OCI-LY7 (cell line): ENCODE measurements around the gene PGP. TPM values are rescaled to one million over a fixed set of nuclear protein-coding genes. Genes with fewer than 3 reads are reported as not detected.

ENCODE experiments used
- BruUV-seq: library from RNA; stranded (reverse); fragments of 400-500 nt; replicated peaks from 2 replicates; lab custom pipeline; 2021; lab: Mats Ljungman, UMichigan
- CTCF ChIA-PET: fragments of 300-600 bp; sonication (Branson Sonifier 250); formaldehyde crosslinking; loops from one replicate; lab custom pipeline; 2022; ENCODE audit warnings: antibody characterized with exemption; ENCODE audit not compliant: unreplicated experiment; lab: Charles Lee
- POLR2A ChIA-PET: fragments of 300-600 bp; sonication (Branson Sonifier 250); formaldehyde crosslinking; loops from one replicate; lab custom pipeline; 2022; ENCODE audit warnings: antibody characterized with exemption; lab: Charles Lee
- DNase-seq: peaks from one replicate; pipeline ENCODE4 v3.0.0-alpha.2; 2015; ENCODE audit warnings: low spot score
- H2AFZ ChIP-seq: fragments of 200-600 bp; sonication (generic), shearing (Covaris generic); 2 replicates; pipeline ENCODE4 v1.6.1; 2014; ENCODE audit warnings: mild to moderate bottlenecking, antibody characterized with exemption, low read length, moderate library complexity
- H3K27ac ChIP-seq: fragments of 200-600 bp; sonication (generic); 2 replicates; pipeline ENCODE4 v1.5.1; 2014; ENCODE audit warnings: mixed run types, low read depth, mild to moderate bottlenecking, moderate library complexity, low read length, inconsistent platforms; ENCODE audit not compliant: poor library complexity, severe bottlenecking
- H3K36me3 ChIP-seq: fragments of 200-600 bp; sonication (generic); 2 replicates; pipeline ENCODE4 v1.6.1; 2014; ENCODE audit warnings: mild to moderate bottlenecking, antibody characterized with exemption, low read length, moderate library complexity, mixed read lengths; ENCODE audit not compliant: insufficient read depth
- H3K4me1 ChIP-seq: fragments of 200-600 bp; sonication (generic); 2 replicates; pipeline ENCODE4 v1.5.1; 2014; ENCODE audit warnings: mild to moderate bottlenecking, low read length; ENCODE audit not compliant: insufficient read depth, poor library complexity, severe bottlenecking
- H3K4me2 ChIP-seq: fragments of 200-600 bp; sonication (generic); 2 replicates; pipeline ENCODE4 v1.6.1; 2014; ENCODE audit warnings: mild to moderate bottlenecking, low read length
- H3K4me3 ChIP-seq: fragments of 200-600 bp; sonication (generic); 2 replicates; pipeline ENCODE4 v1.5.1; 2014; ENCODE audit warnings: mild to moderate bottlenecking, low read depth, low read length; ENCODE audit not compliant: poor library complexity, severe bottlenecking
- H3K79me2 ChIP-seq: fragments of 200-600 bp; sonication (generic); 2 replicates; pipeline ENCODE4 v1.6.1; 2016; ENCODE audit warnings: low read depth, mild to moderate bottlenecking, low read length, moderate library complexity, mixed read lengths; ENCODE audit not compliant: insufficient read depth
- H3K9me2 ChIP-seq: fragments of 200-600 bp; sonication (generic); 2 replicates; pipeline ENCODE4 v1.6.1; 2016; ENCODE audit warnings: mild to moderate bottlenecking, low read length, mixed read lengths; ENCODE audit not compliant: insufficient read depth
- H3K9me3 ChIP-seq: fragments of 200-600 bp; sonication (generic); 2 replicates; pipeline ENCODE4 v1.6.1; 2014; ENCODE audit warnings: mild to moderate bottlenecking, mixed run types, low read length, mixed read lengths
- H4K20me1 ChIP-seq: fragments of 200-600 bp; sonication (generic); 2 replicates; pipeline ENCODE4 v1.6.1; 2014; ENCODE audit warnings: mild to moderate bottlenecking, antibody characterized with exemption, low read length, moderate library complexity, mixed read lengths; ENCODE audit not compliant: insufficient read depth
- EZH2phosphoT487 ChIP-seq: fragments of 200-600 bp; sonication (generic); IDR thresholded peaks from 2 replicates; pipeline ENCODE4 v1.6.1; 2018; ENCODE audit warnings: low read depth, borderline replicate concordance, mild to moderate bottlenecking, mixed run types, antibody characterized with exemption, low read length, moderate library complexity, mixed read lengths
- intact Hi-C: fragments of 100-400 bp; cut with micrococcal nuclease; formaldehyde crosslinking; loops from one replicate; pipeline ENCODE4 v1.10.0; 2022; ENCODE audit not compliant: unreplicated experiment
- total RNA-seq, 2 experiments: library from RNA; depleted of rRNA in 1 of 2; stranded (reverse); fragments of >200 nt in 1 of 2; shearing (Covaris generic) in 1 of 2; gene quantifications; 2 replicates each; pipeline ENCODE4 v1.2.3, GENCODE V29; 2014 to 2022
- TF ChIP-seq, protein P1 (sequence below): fragments of 200-600 bp; sonication (generic); conservative IDR thresholded peaks from 2 replicates; pipeline ENCODE4 v1.5.1; 2014; ENCODE audit warnings: mild to moderate bottlenecking, antibody characterized with exemption, low read length, moderate library complexity, mixed read lengths

PGP gene
- total RNA-seq, 2 experiments from 2014 or later = 37.9 to 44.2 TPM

DNA sequence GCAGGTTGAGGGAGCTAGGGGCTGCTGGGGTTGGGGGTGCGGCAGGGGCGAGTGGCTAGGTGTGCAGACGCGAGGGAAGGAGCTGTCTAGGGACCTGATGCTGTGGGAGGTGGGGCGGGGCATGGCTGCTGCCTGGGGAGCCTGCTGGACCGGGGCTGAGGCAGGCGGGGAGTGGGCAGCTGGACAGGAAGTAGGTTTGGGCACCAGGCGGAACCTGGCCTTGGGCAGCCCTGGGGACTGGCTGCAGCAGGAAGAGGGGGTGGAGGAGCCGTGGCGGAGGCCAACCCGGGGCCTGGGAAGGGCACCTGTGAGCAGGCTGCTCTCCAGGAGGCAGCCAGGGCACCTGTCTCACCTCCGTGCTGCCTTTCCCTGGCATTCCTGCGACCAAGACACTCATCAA is 15.7 kb upstream of the PGP start:
- no peak for TF ChIP-seq EZH2phosphoT487
- TF ChIP-seq, protein P1, sequence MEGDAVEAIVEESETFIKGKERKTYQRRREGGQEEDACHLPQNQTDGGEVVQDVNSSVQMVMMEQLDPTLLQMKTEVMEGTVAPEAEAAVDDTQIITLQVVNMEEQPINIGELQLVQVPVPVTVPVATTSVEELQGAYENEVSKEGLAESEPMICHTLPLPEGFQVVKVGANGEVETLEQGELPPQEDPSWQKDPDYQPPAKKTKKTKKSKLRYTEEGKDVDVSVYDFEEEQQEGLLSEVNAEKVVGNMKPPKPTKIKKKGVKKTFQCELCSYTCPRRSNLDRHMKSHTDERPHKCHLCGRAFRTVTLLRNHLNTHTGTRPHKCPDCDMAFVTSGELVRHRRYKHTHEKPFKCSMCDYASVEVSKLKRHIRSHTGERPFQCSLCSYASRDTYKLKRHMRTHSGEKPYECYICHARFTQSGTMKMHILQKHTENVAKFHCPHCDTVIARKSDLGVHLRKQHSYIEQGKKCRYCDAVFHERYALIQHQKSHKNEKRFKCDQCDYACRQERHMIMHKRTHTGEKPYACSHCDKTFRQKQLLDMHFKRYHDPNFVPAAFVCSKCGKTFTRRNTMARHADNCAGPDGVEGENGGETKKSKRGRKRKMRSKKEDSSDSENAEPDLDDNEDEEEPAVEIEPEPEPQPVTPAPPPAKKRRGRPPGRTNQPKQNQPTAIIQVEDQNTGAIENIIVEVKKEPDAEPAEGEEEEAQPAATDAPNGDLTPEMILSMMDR = no peak
- ChIA-PET CTCF (no interaction called here), POLR2A (no interaction called here)
- peaks cover 14% of the 10 kb centered on the region; the same call in 1 of the 2 replicates for H3K79me2 ChIP-seq
- no peaks in the 10 kb centered on the region for H3K9me2 ChIP-seq
- no peak for DNase-seq
- no peaks in the 10 kb centered on the region for H4K20me1 ChIP-seq
- no peak overlapping the region for H2AFZ ChIP-seq
- no TSS peak for BruUV-seq
- intact Hi-C loops = no loop called here
- H3K4me3 ChIP-seq = no peak overlapping the region
- no peaks in the 10 kb centered on the region for H3K4me1 ChIP-seq
- H3K36me3 ChIP-seq = peaks cover 66% of the 10 kb centered on the region
- no peak overlapping the region for H3K4me2 ChIP-seq
- H3K9me3 ChIP-seq = no peaks in the 10 kb centered on the region
- H3K27ac ChIP-seq = no peak overlapping the region

DNA sequence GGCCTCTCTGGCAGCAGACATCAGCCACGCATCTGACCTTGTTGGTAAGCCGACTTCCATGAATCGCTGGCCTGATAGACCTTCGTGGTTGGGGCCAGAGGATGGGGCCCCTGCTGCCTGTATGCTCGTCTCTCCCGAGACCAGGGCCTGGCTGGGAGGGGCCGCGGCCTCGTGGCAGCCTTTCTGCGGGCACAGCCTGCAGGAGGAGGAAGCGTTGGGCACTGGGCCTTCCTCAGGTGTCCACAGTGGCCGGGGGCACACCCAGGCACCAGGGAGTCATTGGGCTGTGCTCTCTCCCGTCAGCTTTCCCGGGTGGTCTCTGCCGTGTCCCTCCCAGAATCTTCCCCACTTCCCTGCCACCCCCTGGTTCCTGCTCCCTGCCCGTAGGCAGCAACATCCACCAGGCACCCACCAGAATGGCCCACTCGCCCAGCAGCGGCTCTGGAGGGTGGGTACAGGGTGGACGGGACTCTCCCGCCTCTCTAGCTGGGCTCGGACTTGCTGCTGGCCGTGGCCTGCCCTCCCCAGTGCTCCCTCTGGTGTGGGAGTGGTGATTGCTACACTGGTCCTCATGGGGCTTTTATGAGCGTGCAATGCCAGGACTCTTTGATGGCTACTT is 15.1 kb upstream of the PGP start:
- H3K9me3 ChIP-seq = no peaks in the 10 kb centered on the region
- H3K36me3 ChIP-seq = peaks cover 60% of the 10 kb centered on the region
- H3K4me3 ChIP-seq = no peak overlapping the region
- intact Hi-C loops = no loop called here
- H4K20me1 ChIP-seq = no peaks in the 10 kb centered on the region
- no peak for DNase-seq
- H3K9me2 ChIP-seq = no peaks in the 10 kb centered on the region
- H3K4me1 ChIP-seq = peaks cover 5% of the 10 kb centered on the region
- H3K27ac ChIP-seq = no peak overlapping the region
- CTCF ChIA-PET = no interaction called here
- no TSS peak for BruUV-seq
- H3K79me2 ChIP-seq = peaks cover 20% of the 10 kb centered on the region; the same call in 1 of the 2 replicates
- POLR2A ChIA-PET = no interaction called here
- no peak for TF ChIP-seq EZH2phosphoT487
- TF ChIP-seq, protein P1 = no peak
- no peak overlapping the region for H2AFZ ChIP-seq
- H3K4me2 ChIP-seq = no peak overlapping the region

DNA sequence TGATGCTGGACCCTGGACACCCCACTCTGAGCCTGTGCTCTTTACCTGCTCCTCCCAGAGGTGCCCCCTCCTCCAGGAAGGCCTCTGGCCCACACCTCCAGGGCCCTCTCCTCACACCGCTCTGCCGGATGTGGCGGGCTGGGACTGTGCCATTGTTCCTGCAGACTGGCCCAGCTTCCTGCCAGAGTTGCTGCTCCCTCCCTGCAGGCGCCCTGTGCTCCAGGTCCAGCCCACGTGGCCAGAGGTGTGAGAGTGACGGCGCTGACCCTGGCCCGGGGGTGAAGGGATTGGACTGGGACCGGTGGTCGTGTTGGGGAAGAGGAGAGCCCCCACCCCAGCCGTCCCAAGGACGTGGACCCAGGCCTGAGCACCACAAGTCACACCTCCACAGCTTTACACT is 14.5 kb upstream of the PGP start:
- H3K79me2 ChIP-seq = peaks cover 27% of the 10 kb centered on the region
- ChIA-PET POLR2A (no interaction called here), CTCF (no interaction called here)
- H3K9me2 ChIP-seq = no peaks in the 10 kb centered on the region
- no peaks in the 10 kb centered on the region for H3K9me3 ChIP-seq
- H3K4me1 ChIP-seq = peaks cover 10% of the 10 kb centered on the region
- H3K27ac ChIP-seq = no peak overlapping the region
- H3K4me3 ChIP-seq = no peak overlapping the region
- DNase-seq = no peak
- H3K36me3 ChIP-seq = peaks cover 55% of the 10 kb centered on the region
- no TSS peak for BruUV-seq
- no peak overlapping the region for H3K4me2 ChIP-seq
- H4K20me1 ChIP-seq = 0 out of 2 replicates have a peak, but pooled peaks cover 2% of the 10 kb centered on the region
- no peak for TF ChIP-seq EZH2phosphoT487
- TF ChIP-seq, protein P1 = no peak
- no peak overlapping the region for H2AFZ ChIP-seq
- intact Hi-C loops = no loop called here
